ENCODE measurements around the gene SMIM10L2A.
"Not testable (repeated sequence)": the region's sequence is repeated elsewhere in the genome, so short reads cannot be mapped to it uniquely, and the experiment has no call there.

The SMIM10L2A gene

DNA sequence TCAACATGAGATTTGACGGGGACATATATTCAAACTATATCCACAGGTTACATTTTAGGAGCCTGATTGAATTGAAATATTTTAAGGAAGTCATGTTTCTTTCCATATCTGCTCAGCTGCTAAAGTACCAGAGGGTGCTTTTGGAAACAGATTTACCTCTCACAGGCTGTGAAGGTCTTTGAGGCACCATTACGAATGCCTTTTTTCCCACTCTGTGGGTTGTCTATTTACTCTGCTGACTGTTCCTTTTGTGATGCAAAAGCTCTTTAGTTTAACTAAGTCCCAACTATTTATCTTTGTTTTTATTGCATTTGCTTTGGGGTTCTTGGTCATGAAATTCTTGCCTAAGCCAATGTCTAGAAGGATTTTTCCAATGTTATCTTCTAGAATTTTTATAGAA, 40.0 kb downstream of the SMIM10L2A start:
- not testable (repeated sequence) for DNase-seq

DNA sequence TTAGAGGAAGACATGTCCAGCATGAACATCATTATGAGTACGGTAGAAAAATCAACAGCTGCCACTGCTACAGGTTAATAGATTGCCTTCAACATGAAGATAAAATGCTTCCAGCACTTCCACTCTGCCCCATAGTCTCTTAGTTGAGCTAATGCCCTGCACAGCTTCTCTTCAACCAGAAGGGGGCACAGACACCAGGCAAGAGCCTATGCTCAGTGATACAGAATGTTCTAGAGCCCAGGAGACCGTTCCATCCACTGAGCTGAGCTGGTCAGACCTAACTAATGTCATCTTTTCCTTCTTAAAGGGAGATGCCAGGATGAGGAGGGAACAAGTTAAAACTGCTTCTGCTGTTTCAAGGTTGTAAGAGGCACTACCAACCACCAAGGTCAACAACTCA, 42.2 kb downstream of the SMIM10L2A start:
- DNase-seq, result no peak

DNA sequence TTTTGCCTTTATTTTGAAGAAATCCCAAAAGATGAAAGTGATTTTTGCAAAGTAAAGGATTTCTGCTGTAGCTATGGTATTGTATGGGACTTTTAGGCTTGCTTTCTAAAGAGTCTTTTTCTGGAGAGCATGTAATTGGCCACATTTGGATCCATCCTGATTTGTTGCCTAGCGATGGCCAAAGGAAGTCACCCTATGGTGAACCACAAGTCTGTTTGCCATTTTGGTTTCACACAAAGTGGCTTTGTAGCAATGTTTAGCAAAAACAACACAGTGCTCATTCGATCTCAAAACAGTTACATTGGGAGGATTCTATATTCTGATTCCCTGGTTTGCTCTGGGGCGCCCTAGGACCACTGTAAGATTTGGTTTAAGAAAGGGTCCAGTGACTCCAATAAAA, 54.6 kb downstream of the SMIM10L2A start:
- no peak for DNase-seq

DNA sequence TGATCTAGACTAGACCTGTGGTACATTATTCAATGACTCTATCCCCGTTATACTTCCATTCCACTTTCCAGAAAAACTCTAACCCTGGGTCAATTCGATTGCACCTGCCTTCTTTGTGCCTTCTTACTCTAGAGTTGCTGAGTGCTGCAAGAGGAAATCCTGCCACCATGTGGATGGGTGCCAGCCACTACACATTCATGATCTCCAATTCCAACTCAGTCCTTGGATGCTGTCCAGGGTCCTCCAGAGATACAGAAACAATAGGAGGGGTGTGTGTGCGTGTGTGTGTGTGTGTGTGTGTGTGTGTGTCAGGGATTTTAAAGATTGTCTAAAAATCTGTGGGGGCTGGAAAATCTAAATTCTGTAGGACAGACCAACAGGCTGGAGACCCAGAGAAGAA, 55.8 kb downstream of the SMIM10L2A start:
- peak; percentile 24 for DNase-seq

All from stimulated activated CD4-positive, alpha-beta T cell treated with anti-CD3 and anti-CD28 coated beads, Interleukin-4, amount 100 ng/mL, for 24 hours (primary cell).